ENCODE results near the gene LRFN2. TPM values are rescaled to one million over a fixed set of nuclear protein-coding genes. Genes with fewer than 3 reads are reported as not detected.

The LRFN2 gene
- polyA plus RNA-seq, 3 donors, result not detected

DNA sequence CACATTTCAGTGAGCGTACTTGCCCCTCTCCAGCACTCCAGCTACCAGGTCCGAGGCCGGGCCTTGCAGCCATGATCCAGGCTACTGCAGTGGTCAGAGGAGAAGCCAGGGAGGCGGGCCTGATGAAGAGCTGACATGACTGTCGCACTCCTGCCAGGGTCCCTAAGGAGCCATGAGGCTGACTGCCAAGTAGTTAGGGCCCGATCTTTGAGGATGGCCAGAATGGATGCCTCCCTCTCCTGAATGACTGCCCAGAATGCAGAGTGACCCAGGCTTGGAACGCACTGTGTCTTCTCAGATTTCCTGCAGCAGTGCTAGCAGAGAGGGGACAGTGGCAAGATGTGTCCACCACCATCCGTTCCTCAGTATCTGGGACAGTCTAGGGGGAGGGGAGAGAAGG, 24.7 kb upstream of the LRFN2 start:
- H3K4me1 ChIP-seq (ENCODE audit: control insufficient read depth in 1 of 2, insufficient read depth in 2 of 2, low read length in 2 of 2), result no peaks in the 10 kb centered on the region
- no peaks in the 10 kb centered on the region for H3K9me3 ChIP-seq (replicated peaks in 1 of 2; ENCODE audit: control insufficient read depth in 1 of 2, insufficient read depth in 1 of 2, low read length in 2 of 2)
- no peak overlapping the region for H3K27ac Mint-ChIP-seq
- intact Hi-C loops (cut with micrococcal nuclease), result no loop called here
- H3K79me2 ChIP-seq (ENCODE audit: insufficient read depth, low read length), result no peaks in the 10 kb centered on the region
- H3K4me3 Mint-ChIP-seq, result no peak overlapping the region
- no peaks in the 10 kb centered on the region for H4K20me1 ChIP-seq (ENCODE audit: insufficient read depth, low read length)
- no peak overlapping the region for H3K4me2 ChIP-seq (replicated peaks; ENCODE audit: extremely low read depth, low read length, poor library complexity, severe bottlenecking)
- H3K4me3 ChIP-seq (replicated peaks in 1 of 3; ENCODE audit: low read depth in 2 of 3, low read length in 3 of 3), result no peak overlapping the region
- peaks cover 0 to 5% of the 10 kb centered on the region in 2 donors for H3K27me3 ChIP-seq (ENCODE audit: control insufficient read depth in 2 of 2, insufficient read depth in 2 of 2, low read length in 2 of 2)
- H2AFZ ChIP-seq (ENCODE audit: insufficient read depth, low read depth, low read length, poor library complexity, severe bottlenecking), result no peak overlapping the region
- no peaks in the 10 kb centered on the region for H3K4me1 Mint-ChIP-seq
- no peaks in the 10 kb centered on the region for H3K36me3 ChIP-seq (replicated peaks in 1 of 2; ENCODE audit: control insufficient read depth in 1 of 2, insufficient read depth in 2 of 2, low read length in 2 of 2)
- H3K27ac ChIP-seq (ENCODE audit: low read depth in 1 of 2, low read length in 2 of 2), result no peak overlapping the region
- TF ChIP-seq CTCF (IDR thresholded peaks at IDR 0.05), result no peak
- DNase-seq, result no peak
- no peaks in the 10 kb centered on the region for H3K36me3 Mint-ChIP-seq
- H3K27me3 Mint-ChIP-seq (ENCODE audit: low read depth in 3 of 3), result peaks cover 6 to 23% (median 6%) of the 10 kb centered on the region in 3 donors
- peaks cover 0 to 1% (median 0%) of the 10 kb centered on the region in 7 donors for H3K9me3 Mint-ChIP-seq
- H3K9ac ChIP-seq (ENCODE audit: insufficient read depth, low read length, poor library complexity, severe bottlenecking), result no peak overlapping the region
- 95% methylated on average over 8 of the region's 8 CpGs for WGBS (ENCODE audit: insufficient coverage)

GRCh38 chr6:40611434-40611833, 24.3 kb upstream of the LRFN2 start:
- H3K4me1 ChIP-seq (ENCODE audit: control insufficient read depth in 1 of 2, insufficient read depth in 2 of 2, low read length in 2 of 2), result no peaks in the 10 kb centered on the region
- Mint-ChIP-seq H3K27me3 (ENCODE audit: low read depth in 3 of 3) (peaks cover 2 to 21% (median 6%) of the 10 kb centered on the region in 3 donors), H3K36me3 (no peaks in the 10 kb centered on the region), H3K27ac (no peak overlapping the region), H3K4me1 (no peaks in the 10 kb centered on the region), H3K9me3 (peaks cover 0 to 1% (median 0%) of the 10 kb centered on the region in 7 donors), H3K4me3 (no peak overlapping the region)
- peaks cover 0 to 5% of the 10 kb centered on the region in 2 donors for H3K27me3 ChIP-seq (ENCODE audit: control insufficient read depth in 2 of 2, insufficient read depth in 2 of 2, low read length in 2 of 2)
- H3K9ac ChIP-seq (ENCODE audit: insufficient read depth, low read length, poor library complexity, severe bottlenecking), result no peak overlapping the region
- H3K9me3 ChIP-seq (replicated peaks in 1 of 2; ENCODE audit: control insufficient read depth in 1 of 2, insufficient read depth in 1 of 2, low read length in 2 of 2), result no peaks in the 10 kb centered on the region
- H3K36me3 ChIP-seq (replicated peaks in 1 of 2; ENCODE audit: control insufficient read depth in 1 of 2, insufficient read depth in 2 of 2, low read length in 2 of 2), result no peaks in the 10 kb centered on the region
- H3K4me3 ChIP-seq (replicated peaks in 1 of 3; ENCODE audit: low read depth in 2 of 3, low read length in 3 of 3), result no peak overlapping the region
- no peak overlapping the region for H2AFZ ChIP-seq (ENCODE audit: insufficient read depth, low read depth, low read length, poor library complexity, severe bottlenecking)
- no peaks in the 10 kb centered on the region for H4K20me1 ChIP-seq (ENCODE audit: insufficient read depth, low read length)
- H3K4me2 ChIP-seq (replicated peaks; ENCODE audit: extremely low read depth, low read length, poor library complexity, severe bottlenecking), result no peak overlapping the region
- DNase-seq, result no peak
- 86% methylated on average over 5 of the region's 5 CpGs for WGBS (ENCODE audit: insufficient coverage)
- H3K27ac ChIP-seq (ENCODE audit: low read depth in 1 of 2, low read length in 2 of 2), result no peak overlapping the region
- no peak for TF ChIP-seq CTCF (IDR thresholded peaks at IDR 0.05)
- intact Hi-C loops (cut with micrococcal nuclease), result no loop called here
- H3K79me2 ChIP-seq (ENCODE audit: insufficient read depth, low read length), result no peaks in the 10 kb centered on the region

All from CD14-positive monocyte (primary cell).